K562 (cell line): ENCODE data around the gene RPL10A. TPM values are rescaled to one million over a fixed set of nuclear protein-coding genes. Genes with fewer than 3 reads are reported as not detected.

Source experiments
- ASH1L ChIP-seq: fragments of 450-650 bp; IDR thresholded peaks from 2 replicates; pipeline ENCODE4 v1.6.1; 2018; ENCODE audit warnings: borderline replicate concordance, mild to moderate bottlenecking, low read depth; ENCODE audit not compliant: partially characterized antibody
- CBX5 ChIP-seq: IDR thresholded peaks from 2 replicates; pipeline ENCODE4 v1.6.1; 2014; ENCODE audit warnings: low read depth, borderline replicate concordance
- EP400 ChIP-seq: fragments of 450-650 bp; IDR thresholded peaks from 2 replicates; pipeline ENCODE4 v1.6.1; 2017; ENCODE audit warnings: antibody characterized with exemption, mild to moderate bottlenecking, moderate library complexity
- FOXK2 ChIP-seq, 2 experiments: fragments of 450-650 bp; IDR thresholded peaks in 1 of 2; conservative IDR thresholded peaks in 1 of 2; 2 replicates each; pipeline ENCODE4 v1.6.1; 2016; ENCODE audit warnings: low read depth in 2 of 2, mild to moderate bottlenecking in 1 of 2
- FOXP1 ChIP-seq: sonication (generic); formaldehyde crosslinking; IDR thresholded peaks from 2 replicates; pipeline ENCODE4 v1.8.0; 2022; ENCODE audit warnings: mild to moderate bottlenecking, missing genetic modification reagents
- GTF2E2 ChIP-seq: fragments of 200-800 bp; sonication (Bioruptor generic); IDR thresholded peaks from 2 replicates; pipeline ENCODE4 v1.6.1; 2016; ENCODE audit warnings: missing genetic modification characterization, missing compliant biosample characterization
- HNRNPUL1 ChIP-seq: fragments of 200-400 bp; formaldehyde crosslinking; IDR thresholded peaks from 2 replicates; pipeline ENCODE4 v1.6.1; 2017; ENCODE audit warnings: low read length
- MED1 ChIP-seq: sonication (generic); formaldehyde crosslinking; IDR thresholded peaks from 2 replicates; pipeline ENCODE4 v1.8.1; 2023; ENCODE audit warnings: missing genetic modification reagents, borderline replicate concordance
- NR4A1 ChIP-seq, 2 experiments: fragments of 250-450 bp in 1 of 2; fragments of 450-650 bp in 1 of 2; sonication (Bioruptor Pico) in 1 of 2; IDR thresholded peaks; 2 replicates each; pipeline versions ENCODE4 v1.4.0 to v1.6.1; 2016 to 2020; ENCODE audit warnings: mild to moderate bottlenecking in 2 of 2, missing compliant biosample characterization in 1 of 2, missing genetic modification characterization in 1 of 2, moderate library complexity in 1 of 2
- POLR2G ChIP-seq: fragments of 200-400 bp; formaldehyde crosslinking; IDR thresholded peaks from 2 replicates; pipeline ENCODE4 v1.6.1; 2017; ENCODE audit warnings: low read depth, mild to moderate bottlenecking, antibody characterized with exemption, low read length, moderate library complexity
- RHOXF2B ChIP-seq: fragments of 250-450 bp; sonication (Bioruptor Pico); conservative IDR thresholded peaks from 2 replicates; pipeline ENCODE4 v1.5.1; 2021
- STAT5B ChIP-seq: fragments of 250-450 bp; sonication (Bioruptor Pico); IDR thresholded peaks from 2 replicates; pipeline ENCODE4 v1.8.0; 2021; ENCODE audit warnings: mild to moderate bottlenecking, inconsistent platforms
- XRCC3 ChIP-seq: fragments of 450-650 bp; IDR thresholded peaks from 2 replicates; pipeline ENCODE4 v1.6.1; 2017; ENCODE audit warnings: mild to moderate bottlenecking, moderate library complexity
- ZBTB7A ChIP-seq: IDR thresholded peaks from 2 replicates; pipeline ENCODE4 v1.6.1; 2011; ENCODE audit warnings: low read depth, mild to moderate bottlenecking, low read length, moderate library complexity, borderline replicate concordance; ENCODE audit not compliant: control insufficient read depth
- ZKSCAN3 ChIP-seq: fragments of 250-450 bp; sonication (Bioruptor Pico); IDR thresholded peaks from 2 replicates; pipeline ENCODE4 v1.4.0; 2020
- ZNF175 ChIP-seq: fragments of 200-800 bp; sonication (Bioruptor generic); IDR thresholded peaks from 2 replicates; pipeline ENCODE4 v1.6.1; 2016; ENCODE audit warnings: low read depth, mild to moderate bottlenecking, missing genetic modification characterization, missing compliant biosample characterization
- ZNF212 ChIP-seq: fragments of 450-650 bp; formaldehyde crosslinking; IDR thresholded peaks from 2 replicates; pipeline ENCODE4 v1.4.0; 2020; ENCODE audit warnings: mild to moderate bottlenecking
- ZNF551 ChIP-seq: fragments of 250-450 bp; sonication (Bioruptor Pico); IDR thresholded peaks from 2 replicates; pipeline ENCODE4 v1.5.0; 2021; ENCODE audit warnings: mild to moderate bottlenecking, moderate library complexity
- ZNF764 ChIP-seq: fragments of 250-450 bp; sonication (Bioruptor Pico); IDR thresholded peaks from 2 replicates; pipeline ENCODE4 v1.4.0; 2020; ENCODE audit warnings: low read depth, mild to moderate bottlenecking, moderate library complexity
- polyA plus RNA-seq, 8 experiments: library from polyadenylated mRNA; depleted of rRNA in 4 of 8; stranded (reverse) in 5 of 8; unstranded in 3 of 8; fragments of >200 nt; fragmentation: Nextera tagmentation in 2 of 8; fragmentation: Illumina TruSeq in 1 of 8; extraction: Ambion mirVana in 2 of 8; extraction: Trizol in 1 of 8; gene quantifications; 2 replicates each; pipeline versions ENCODE4 v1.2.1 to v1.2.3, GENCODE V29; 2011 to 2014; ENCODE audit warnings: inconsistent platforms in 1 of 8, missing spikeins in 1 of 8
- total RNA-seq, 7 experiments: library from RNA; depleted of rRNA in 6 of 7; stranded (reverse); fragments of >200 nt in 6 of 7; fragmentation: Illumina TruSeq in 2 of 7; extraction: Trizol in 2 of 7; gene quantifications; 2 replicates each; pipeline versions ENCODE4 v1.2.1 to v1.2.3, GENCODE V29; 2011 to 2021; ENCODE audit warnings: low replicate concordance in 1 of 7
- TF ChIP-seq, protein P1 (sequence below): fragments of 450-650 bp; formaldehyde crosslinking; IDR thresholded peaks from 2 replicates; pipeline ENCODE4 v1.4.0; 2020; ENCODE audit warnings: mild to moderate bottlenecking, moderate library complexity
- TF ChIP-seq, protein P2 (sequence below): fragments of 250-450 bp; sonication (Bioruptor Pico); IDR thresholded peaks from 2 replicates; pipeline ENCODE4 v1.4.0; 2020
- TF ChIP-seq, protein P3 (sequence below), 2 experiments: fragments of 150-350 bp in 1 of 2; IDR thresholded peaks; 2 replicates each; pipeline ENCODE4 v1.6.1; 2012 to 2016; ENCODE audit warnings: low read depth in 2 of 2, low read length in 2 of 2, mild to moderate bottlenecking in 1 of 2, moderate library complexity in 1 of 2

Gene RPL10A
- total and polyA plus RNA-seq, 9 of the 15 experiments (the other 6 are each of a cell fraction or from before 2014, with no cell fraction given): 1,589 to 3,237 (median 2,116) TPM

DNA sequence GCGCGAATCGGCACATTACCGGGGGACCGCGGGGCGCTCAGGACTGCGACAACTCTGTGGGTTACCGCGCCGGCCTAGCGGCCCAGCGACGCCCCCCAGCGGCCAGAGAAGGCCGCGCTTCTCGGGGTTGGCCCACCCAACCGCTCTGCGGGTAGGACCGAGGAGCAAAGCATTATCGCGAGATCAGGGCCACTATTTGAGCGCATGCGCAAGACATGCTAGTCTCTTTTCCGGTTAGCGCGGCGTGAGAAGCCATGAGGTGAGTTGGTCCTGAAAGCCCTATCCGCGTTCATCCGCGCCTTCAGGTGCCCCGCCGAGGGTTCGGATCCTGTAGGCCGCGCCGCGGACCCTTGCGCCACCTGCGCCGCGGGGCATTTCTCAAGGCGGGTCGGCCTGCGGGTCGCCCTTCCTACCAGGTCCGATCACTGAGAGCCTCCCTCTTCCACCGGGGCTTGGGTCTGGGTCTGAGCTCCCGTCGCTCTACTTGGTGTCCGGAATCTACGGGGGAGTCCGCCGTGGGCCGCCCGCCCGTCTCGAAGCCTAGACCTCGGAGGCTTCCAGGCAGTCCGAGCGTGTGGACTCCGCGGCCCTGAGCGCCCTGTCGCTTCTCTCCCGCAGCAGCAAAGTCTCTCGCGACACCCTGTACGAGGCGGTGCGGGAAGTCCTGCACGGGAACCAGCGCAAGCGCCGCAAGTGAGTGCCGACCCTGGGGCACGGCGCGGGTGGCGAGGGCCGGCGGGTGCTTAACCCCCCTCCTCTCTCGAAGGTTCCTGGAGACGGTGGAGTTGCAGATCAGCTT is at the start of gene RPL10A (continued):
- TF ChIP-seq, protein P1, sequence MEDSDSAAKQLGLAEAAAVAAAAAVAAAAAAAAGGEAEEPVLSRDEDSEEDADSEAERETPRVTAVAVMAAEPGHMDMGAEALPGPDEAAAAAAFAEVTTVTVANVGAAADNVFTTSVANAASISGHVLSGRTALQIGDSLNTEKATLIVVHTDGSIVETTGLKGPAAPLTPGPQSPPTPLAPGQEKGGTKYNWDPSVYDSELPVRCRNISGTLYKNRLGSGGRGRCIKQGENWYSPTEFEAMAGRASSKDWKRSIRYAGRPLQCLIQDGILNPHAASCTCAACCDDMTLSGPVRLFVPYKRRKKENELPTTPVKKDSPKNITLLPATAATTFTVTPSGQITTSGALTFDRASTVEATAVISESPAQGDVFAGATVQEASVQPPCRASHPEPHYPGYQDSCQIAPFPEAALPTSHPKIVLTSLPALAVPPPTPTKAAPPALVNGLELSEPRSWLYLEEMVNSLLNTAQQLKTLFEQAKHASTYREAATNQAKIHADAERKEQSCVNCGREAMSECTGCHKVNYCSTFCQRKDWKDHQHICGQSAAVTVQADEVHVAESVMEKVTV: peak; percentile 89
- TF ChIP-seq, protein P2, sequence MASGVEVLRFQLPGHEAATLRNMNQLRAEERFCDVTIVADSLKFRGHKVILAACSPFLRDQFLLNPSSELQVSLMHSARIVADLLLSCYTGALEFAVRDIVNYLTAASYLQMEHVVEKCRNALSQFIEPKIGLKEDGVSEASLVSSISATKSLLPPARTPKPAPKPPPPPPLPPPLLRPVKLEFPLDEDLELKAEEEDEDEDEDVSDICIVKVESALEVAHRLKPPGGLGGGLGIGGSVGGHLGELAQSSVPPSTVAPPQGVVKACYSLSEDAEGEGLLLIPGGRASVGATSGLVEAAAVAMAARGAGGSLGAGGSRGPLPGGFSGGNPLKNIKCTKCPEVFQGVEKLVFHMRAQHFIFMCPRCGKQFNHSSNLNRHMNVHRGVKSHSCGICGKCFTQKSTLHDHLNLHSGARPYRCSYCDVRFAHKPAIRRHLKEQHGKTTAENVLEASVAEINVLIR (CRISPR knock-in tag): no peak
- TF ChIP-seq RHOXF2B (CRISPR knock-in tag) (0 out of 2 replicates have a peak, but pooled peaks have one; percentile 63), ASH1L (no peak), CBX5 (0 out of 2 replicates have a peak, but pooled peaks have one; percentile 25), ZNF551 (CRISPR knock-in tag) (no peak), MED1 (CRISPR knock-in tag) (no peak), EP400 (peak; percentile 100), ZNF212 (CRISPR knock-in tag) (no peak), ZNF175 (no peak), FOXP1 (CRISPR knock-in tag) (peak; percentile 80; the same call in 1 of the 2 replicates), POLR2G (peak; percentile 98), NR4A1 (CRISPR knock-in tag; IDR thresholded peaks at IDR 0.05) (no peak), NR4A1 (tag; IDR thresholded peaks at IDR 0.05) (no peak; the same call in 1 of the 2 replicates), STAT5B (CRISPR knock-in tag) (no peak), ZNF764 (CRISPR knock-in tag) (no peak), GTF2E2 (tag) (peak; percentile 95), XRCC3 (no peak), ZBTB7A (peak; percentile 94), ZKSCAN3 (no peak), FOXK2 (conservative IDR thresholded peaks at IDR 0.05 in 1 of 2, IDR thresholded peaks at IDR 0.05 in 1 of 2; ENCODE audit: low read depth in 2 of 2) (no peak; a peak in 1 of 4 replicates), HNRNPUL1 (no peak)
- TF ChIP-seq, protein P3, sequence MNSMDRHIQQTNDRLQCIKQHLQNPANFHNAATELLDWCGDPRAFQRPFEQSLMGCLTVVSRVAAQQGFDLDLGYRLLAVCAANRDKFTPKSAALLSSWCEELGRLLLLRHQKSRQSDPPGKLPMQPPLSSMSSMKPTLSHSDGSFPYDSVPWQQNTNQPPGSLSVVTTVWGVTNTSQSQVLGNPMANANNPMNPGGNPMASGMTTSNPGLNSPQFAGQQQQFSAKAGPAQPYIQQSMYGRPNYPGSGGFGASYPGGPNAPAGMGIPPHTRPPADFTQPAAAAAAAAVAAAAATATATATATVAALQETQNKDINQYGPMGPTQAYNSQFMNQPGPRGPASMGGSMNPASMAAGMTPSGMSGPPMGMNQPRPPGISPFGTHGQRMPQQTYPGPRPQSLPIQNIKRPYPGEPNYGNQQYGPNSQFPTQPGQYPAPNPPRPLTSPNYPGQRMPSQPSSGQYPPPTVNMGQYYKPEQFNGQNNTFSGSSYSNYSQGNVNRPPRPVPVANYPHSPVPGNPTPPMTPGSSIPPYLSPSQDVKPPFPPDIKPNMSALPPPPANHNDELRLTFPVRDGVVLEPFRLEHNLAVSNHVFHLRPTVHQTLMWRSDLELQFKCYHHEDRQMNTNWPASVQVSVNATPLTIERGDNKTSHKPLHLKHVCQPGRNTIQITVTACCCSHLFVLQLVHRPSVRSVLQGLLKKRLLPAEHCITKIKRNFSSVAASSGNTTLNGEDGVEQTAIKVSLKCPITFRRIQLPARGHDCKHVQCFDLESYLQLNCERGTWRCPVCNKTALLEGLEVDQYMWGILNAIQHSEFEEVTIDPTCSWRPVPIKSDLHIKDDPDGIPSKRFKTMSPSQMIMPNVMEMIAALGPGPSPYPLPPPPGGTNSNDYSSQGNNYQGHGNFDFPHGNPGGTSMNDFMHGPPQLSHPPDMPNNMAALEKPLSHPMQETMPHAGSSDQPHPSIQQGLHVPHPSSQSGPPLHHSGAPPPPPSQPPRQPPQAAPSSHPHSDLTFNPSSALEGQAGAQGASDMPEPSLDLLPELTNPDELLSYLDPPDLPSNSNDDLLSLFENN (IDR thresholded peaks at IDR 0.05; ENCODE audit: low read depth in 2 of 2, low read length in 2 of 2): peak in 1 of 2 experiments; percentile 77; a peak in 1 of 4 replicates
